HepG2 (cell line): Measurements from ENCODE around the gene NOC2L. TPM values are rescaled to one million over a fixed set of nuclear protein-coding genes. Genes with fewer than 3 reads are reported as not detected.

Experiments used
- ETV6 ChIP-seq: sonication (generic); formaldehyde crosslinking; conservative IDR thresholded peaks from 2 replicates; pipeline ENCODE4 v1.4.0; 2020; ENCODE audit warnings: missing genetic modification reagents
- FOSL2 ChIP-seq: sonication (generic); formaldehyde crosslinking; IDR thresholded peaks from 2 replicates; pipeline ENCODE4 v1.4.0; 2020; ENCODE audit warnings: missing genetic modification reagents
- FOXA3 ChIP-seq: IDR thresholded peaks from 2 replicates; pipeline ENCODE4 v1.6.1; 2016; ENCODE audit warnings: missing genetic modification reagents, missing compliant biosample characterization
- FOXO1 ChIP-seq: sonication (generic); formaldehyde crosslinking; IDR thresholded peaks from 2 replicates; pipeline ENCODE4 v1.4.0; 2020; ENCODE audit warnings: missing genetic modification reagents
- FOXP1 ChIP-seq, 2 experiments: fragments of 450-650 bp in 1 of 2; IDR thresholded peaks; 2 replicates each; pipeline ENCODE4 v1.6.1; 2017 to 2018; ENCODE audit warnings: antibody characterized with exemption in 1 of 2
- JDP2 ChIP-seq: sonication (generic); formaldehyde crosslinking; IDR thresholded peaks from 2 replicates; pipeline ENCODE4 v1.8.1; 2022; ENCODE audit warnings: missing genetic modification reagents, borderline replicate concordance
- LCORL ChIP-seq, 2 experiments: fragments of 450-650 bp in 1 of 2; sonication (generic) in 1 of 2; formaldehyde crosslinking in 1 of 2; IDR thresholded peaks; 2 replicates each; pipeline versions ENCODE4 v1.5.0 to v1.6.1; 2017 to 2020; ENCODE audit warnings: antibody characterized with exemption in 1 of 2, missing genetic modification reagents in 1 of 2
- MTF2 ChIP-seq: sonication (generic); formaldehyde crosslinking; IDR thresholded peaks from 2 replicates; pipeline ENCODE4 v1.5.0; 2020; ENCODE audit warnings: missing genetic modification reagents, borderline replicate concordance
- NRL ChIP-seq: sonication (generic); formaldehyde crosslinking; IDR thresholded peaks from 2 replicates; pipeline ENCODE4 v1.5.0; 2020; ENCODE audit warnings: missing genetic modification reagents, mild to moderate bottlenecking, moderate library complexity, borderline replicate concordance
- PTBP1 ChIP-seq: fragments of 200-400 bp; formaldehyde crosslinking; IDR thresholded peaks from 2 replicates; pipeline ENCODE4 v1.6.1; 2018; ENCODE audit warnings: low read length, low read depth; ENCODE audit not compliant: poor library complexity, severe bottlenecking
- RFXANK ChIP-seq: IDR thresholded peaks from 2 replicates; pipeline ENCODE4 v1.6.1; 2016
- SIX4 ChIP-seq: sonication (generic); formaldehyde crosslinking; IDR thresholded peaks from 2 replicates; pipeline ENCODE4 v1.4.0; 2020; ENCODE audit warnings: missing genetic modification reagents
- SP5 ChIP-seq: IDR thresholded peaks from 2 replicates; pipeline ENCODE4 v1.6.1; 2016; ENCODE audit warnings: low read depth, borderline replicate concordance
- TAF1 ChIP-seq: sonication (generic); formaldehyde crosslinking; IDR thresholded peaks from 2 replicates; pipeline ENCODE4 v1.4.0; 2020; ENCODE audit warnings: missing genetic modification reagents
- TAF15 ChIP-seq: fragments of 200-400 bp; formaldehyde crosslinking; IDR thresholded peaks from one replicate; pipeline ENCODE4 v1.6.1; 2018; ENCODE audit warnings: mild to moderate bottlenecking, low read depth, low read length; ENCODE audit not compliant: poor library complexity, severe bottlenecking
- TBP ChIP-seq: sonication (generic); formaldehyde crosslinking; IDR thresholded peaks from 2 replicates; pipeline ENCODE4 v1.5.0; 2020; ENCODE audit warnings: missing genetic modification reagents
- THYN1 ChIP-seq: sonication (generic); formaldehyde crosslinking; IDR thresholded peaks from 2 replicates; pipeline ENCODE4 v1.8.1; 2023; ENCODE audit warnings: low read depth, mild to moderate bottlenecking, moderate library complexity, missing genetic modification reagents, borderline replicate concordance
- XBP1 ChIP-seq: sonication (generic); formaldehyde crosslinking; IDR thresholded peaks from 2 replicates; pipeline ENCODE4 v1.5.0; 2020; ENCODE audit warnings: missing genetic modification reagents
- ZMYM2 ChIP-seq: sonication (generic); formaldehyde crosslinking; IDR thresholded peaks from 2 replicates; pipeline ENCODE4 v1.8.0; 2022; ENCODE audit warnings: mild to moderate bottlenecking, missing genetic modification reagents
- ZNF772 ChIP-seq: sonication (generic); formaldehyde crosslinking; IDR thresholded peaks from 2 replicates; pipeline ENCODE4 v1.5.0; 2020; ENCODE audit warnings: mild to moderate bottlenecking, missing genetic modification reagents
- ZSCAN12 ChIP-seq: sonication (generic); formaldehyde crosslinking; IDR thresholded peaks from 2 replicates; pipeline ENCODE4 v1.9.0; 2021; ENCODE audit warnings: mild to moderate bottlenecking, missing genetic modification reagents
- polyA plus RNA-seq, 8 experiments: library from polyadenylated mRNA; depleted of rRNA in 3 of 8; stranded (reverse) in 7 of 8; unstranded in 1 of 8; fragments of >200 nt; fragmentation: Illumina TruSeq in 4 of 8; extraction: Trizol in 4 of 8; gene quantifications; 2 replicates each; pipeline versions ENCODE4 v1.2.1 to v1.2.3, GENCODE V29; 2011 to 2016; ENCODE audit warnings: low read depth in 4 of 8, missing spikeins in 1 of 8, mixed read lengths in 1 of 8; ENCODE audit not compliant: insufficient read depth in 1 of 8
- total RNA-seq, 5 experiments: library from RNA; depleted of rRNA; stranded (reverse); fragments of >200 nt; fragmentation: Illumina TruSeq; extraction: Trizol; gene quantifications; 2 replicates each; pipeline ENCODE4 v1.2.3, GENCODE V29; 2016; ENCODE audit warnings: low read depth in 1 of 5
- TF ChIP-seq, protein P1 (sequence below): sonication (generic); formaldehyde crosslinking; IDR thresholded peaks from 2 replicates; pipeline ENCODE4 v1.5.1; 2020; ENCODE audit warnings: missing genetic modification reagents, mild to moderate bottlenecking, borderline replicate concordance
- TF ChIP-seq, protein P2 (sequence below): sonication (generic); formaldehyde crosslinking; IDR thresholded peaks from 2 replicates; pipeline ENCODE4 v1.9.0; 2021; ENCODE audit warnings: missing genetic modification reagents, mild to moderate bottlenecking, borderline replicate concordance
- TF ChIP-seq, protein P3 (sequence below): sonication (generic); formaldehyde crosslinking; IDR thresholded peaks from 2 replicates; pipeline ENCODE4 v1.9.0; 2022; ENCODE audit warnings: low read depth, missing genetic modification reagents
- TF ChIP-seq, protein P4 (sequence below): sonication (generic); formaldehyde crosslinking; IDR thresholded peaks from 2 replicates; pipeline ENCODE4 v1.4.0; 2020; ENCODE audit warnings: missing genetic modification reagents
- TF ChIP-seq, protein P5 (sequence below): sonication (generic); formaldehyde crosslinking; IDR thresholded peaks from 2 replicates; pipeline ENCODE4 v1.8.0; 2022; ENCODE audit warnings: mild to moderate bottlenecking, missing genetic modification reagents, moderate library complexity

NOC2L gene
- total and polyA plus RNA-seq, 2 of the 13 experiments (the other 11 are each of a cell fraction or from before 2014, with no cell fraction given), result 32.0 to 103 TPM

DNA sequence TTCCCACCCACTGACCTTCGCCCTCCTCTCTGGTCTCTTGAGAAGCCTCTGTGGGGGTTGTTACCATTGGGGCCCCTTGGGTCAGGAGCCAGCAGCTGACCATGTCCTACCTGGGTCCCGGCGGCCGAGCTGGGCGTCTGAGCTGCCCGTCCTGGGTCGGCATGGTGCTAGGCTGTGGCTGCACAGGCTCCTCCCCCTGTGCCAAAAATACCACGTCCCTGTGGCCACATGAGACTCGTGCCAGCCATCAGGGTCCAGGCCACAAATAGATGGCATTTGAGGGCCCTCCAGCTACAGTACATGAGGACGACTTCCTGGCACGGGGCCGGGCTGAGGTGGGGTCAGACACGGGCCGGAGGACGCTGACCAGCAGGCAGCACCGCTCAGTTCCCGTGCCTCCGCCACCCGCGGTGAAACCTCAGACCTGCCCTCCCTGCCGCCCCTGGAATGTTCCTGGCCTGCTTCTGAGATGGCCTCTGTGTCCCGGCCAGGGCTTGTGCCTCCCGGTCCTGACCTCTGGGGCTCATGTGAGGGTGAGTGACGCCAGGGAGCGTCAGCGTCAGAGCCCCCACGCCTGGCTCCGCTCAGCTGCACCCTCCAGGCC, 23.0 kb upstream of the NOC2L start, which contains the start of gene PERM1 (continued):
- TF ChIP-seq, protein P1, sequence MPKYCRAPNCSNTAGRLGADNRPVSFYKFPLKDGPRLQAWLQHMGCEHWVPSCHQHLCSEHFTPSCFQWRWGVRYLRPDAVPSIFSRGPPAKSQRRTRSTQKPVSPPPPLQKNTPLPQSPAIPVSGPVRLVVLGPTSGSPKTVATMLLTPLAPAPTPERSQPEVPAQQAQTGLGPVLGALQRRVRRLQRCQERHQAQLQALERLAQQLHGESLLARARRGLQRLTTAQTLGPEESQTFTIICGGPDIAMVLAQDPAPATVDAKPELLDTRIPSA (CRISPR knock-in tag), result no peak
- TF ChIP-seq FOXP1 (IDR thresholded peaks at IDR 0.05), result no peak
- no peak for TF ChIP-seq FOXP1 (CRISPR knock-in tag; IDR thresholded peaks at IDR 0.05)
- TF ChIP-seq TAF1 (CRISPR knock-in tag), result no peak
- no peak for TF ChIP-seq FOXA3
- TF ChIP-seq ZSCAN12, result no peak
- TF ChIP-seq SIX4 (CRISPR knock-in tag), result no peak
- TF ChIP-seq JDP2, result no peak
- TF ChIP-seq FOSL2 (CRISPR knock-in tag), result no peak
- TF ChIP-seq, protein P2, sequence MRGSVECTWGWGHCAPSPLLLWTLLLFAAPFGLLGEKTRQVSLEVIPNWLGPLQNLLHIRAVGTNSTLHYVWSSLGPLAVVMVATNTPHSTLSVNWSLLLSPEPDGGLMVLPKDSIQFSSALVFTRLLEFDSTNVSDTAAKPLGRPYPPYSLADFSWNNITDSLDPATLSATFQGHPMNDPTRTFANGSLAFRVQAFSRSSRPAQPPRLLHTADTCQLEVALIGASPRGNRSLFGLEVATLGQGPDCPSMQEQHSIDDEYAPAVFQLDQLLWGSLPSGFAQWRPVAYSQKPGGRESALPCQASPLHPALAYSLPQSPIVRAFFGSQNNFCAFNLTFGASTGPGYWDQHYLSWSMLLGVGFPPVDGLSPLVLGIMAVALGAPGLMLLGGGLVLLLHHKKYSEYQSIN (CRISPR knock-in tag), result no peak
- TF ChIP-seq, protein P3, sequence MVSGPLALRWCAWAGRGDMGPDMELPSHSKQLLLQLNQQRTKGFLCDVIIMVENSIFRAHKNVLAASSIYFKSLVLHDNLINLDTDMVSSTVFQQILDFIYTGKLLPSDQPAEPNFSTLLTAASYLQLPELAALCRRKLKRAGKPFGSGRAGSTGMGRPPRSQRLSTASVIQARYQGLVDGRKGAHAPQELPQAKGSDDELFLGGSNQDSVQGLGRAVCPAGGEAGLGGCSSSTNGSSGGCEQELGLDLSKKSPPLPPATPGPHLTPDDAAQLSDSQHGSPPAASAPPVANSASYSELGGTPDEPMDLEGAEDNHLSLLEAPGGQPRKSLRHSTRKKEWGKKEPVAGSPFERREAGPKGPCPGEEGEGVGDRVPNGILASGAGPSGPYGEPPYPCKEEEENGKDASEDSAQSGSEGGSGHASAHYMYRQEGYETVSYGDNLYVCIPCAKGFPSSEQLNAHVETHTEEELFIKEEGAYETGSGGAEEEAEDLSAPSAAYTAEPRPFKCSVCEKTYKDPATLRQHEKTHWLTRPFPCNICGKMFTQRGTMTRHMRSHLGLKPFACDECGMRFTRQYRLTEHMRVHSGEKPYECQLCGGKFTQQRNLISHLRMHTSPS (CRISPR knock-in tag), result peak; percentile 27; the same call in 1 of the 2 replicates
- TF ChIP-seq FOXO1 (CRISPR knock-in tag), result no peak
- no peak for TF ChIP-seq SP5 (CRISPR knock-in tag)
- no peak for TF ChIP-seq TAF15
- peak; percentile 50; the same call in 1 of the 2 replicates for TF ChIP-seq NRL (CRISPR knock-in tag)
- TF ChIP-seq XBP1 (CRISPR knock-in tag), result no peak
- TF ChIP-seq, protein P4, sequence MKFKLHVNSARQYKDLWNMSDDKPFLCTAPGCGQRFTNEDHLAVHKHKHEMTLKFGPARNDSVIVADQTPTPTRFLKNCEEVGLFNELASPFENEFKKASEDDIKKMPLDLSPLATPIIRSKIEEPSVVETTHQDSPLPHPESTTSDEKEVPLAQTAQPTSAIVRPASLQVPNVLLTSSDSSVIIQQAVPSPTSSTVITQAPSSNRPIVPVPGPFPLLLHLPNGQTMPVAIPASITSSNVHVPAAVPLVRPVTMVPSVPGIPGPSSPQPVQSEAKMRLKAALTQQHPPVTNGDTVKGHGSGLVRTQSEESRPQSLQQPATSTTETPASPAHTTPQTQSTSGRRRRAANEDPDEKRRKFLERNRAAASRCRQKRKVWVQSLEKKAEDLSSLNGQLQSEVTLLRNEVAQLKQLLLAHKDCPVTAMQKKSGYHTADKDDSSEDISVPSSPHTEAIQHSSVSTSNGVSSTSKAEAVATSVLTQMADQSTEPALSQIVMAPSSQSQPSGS (CRISPR knock-in tag), result no peak
- no peak for TF ChIP-seq ZMYM2 (CRISPR knock-in tag)
- no peak for TF ChIP-seq RFXANK (CRISPR knock-in tag)
- no peak for TF ChIP-seq ZNF772 (CRISPR knock-in tag)
- no peak for TF ChIP-seq ETV6 (CRISPR knock-in tag)
- TF ChIP-seq, protein P5, sequence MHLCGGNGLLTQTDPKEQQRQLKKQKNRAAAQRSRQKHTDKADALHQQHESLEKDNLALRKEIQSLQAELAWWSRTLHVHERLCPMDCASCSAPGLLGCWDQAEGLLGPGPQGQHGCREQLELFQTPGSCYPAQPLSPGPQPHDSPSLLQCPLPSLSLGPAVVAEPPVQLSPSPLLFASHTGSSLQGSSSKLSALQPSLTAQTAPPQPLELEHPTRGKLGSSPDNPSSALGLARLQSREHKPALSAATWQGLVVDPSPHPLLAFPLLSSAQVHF, result no peak
- TF ChIP-seq MTF2 (CRISPR knock-in tag), result peak; percentile 88; the same call in 1 of the 2 replicates
- no peak for TF ChIP-seq PTBP1
- no peak for TF ChIP-seq TBP (CRISPR knock-in tag)
- no peak for TF ChIP-seq LCORL (IDR thresholded peaks at IDR 0.05)
- peak; percentile 66; the same call in 1 of the 2 replicates for TF ChIP-seq LCORL (CRISPR knock-in tag; IDR thresholded peaks at IDR 0.05)
- TF ChIP-seq THYN1, result no peak
